ENCODE results near the gene MYLK2.
A peak's percentile ranks its signal among the peaks of the same experiment; 100 is the strongest.

The MYLK2 gene

GRCh38 chr20:31857861-31858759, 39.0 kb downstream of the MYLK2 start:
- no peak for DNase-seq (ENCODE audit: low spot score)

- no peak for DNase-seq (ENCODE audit: low spot score)
Measured at GRCh38 chr20:31858760-31859083, 39.6 kb downstream of the MYLK2 start.

DNA sequence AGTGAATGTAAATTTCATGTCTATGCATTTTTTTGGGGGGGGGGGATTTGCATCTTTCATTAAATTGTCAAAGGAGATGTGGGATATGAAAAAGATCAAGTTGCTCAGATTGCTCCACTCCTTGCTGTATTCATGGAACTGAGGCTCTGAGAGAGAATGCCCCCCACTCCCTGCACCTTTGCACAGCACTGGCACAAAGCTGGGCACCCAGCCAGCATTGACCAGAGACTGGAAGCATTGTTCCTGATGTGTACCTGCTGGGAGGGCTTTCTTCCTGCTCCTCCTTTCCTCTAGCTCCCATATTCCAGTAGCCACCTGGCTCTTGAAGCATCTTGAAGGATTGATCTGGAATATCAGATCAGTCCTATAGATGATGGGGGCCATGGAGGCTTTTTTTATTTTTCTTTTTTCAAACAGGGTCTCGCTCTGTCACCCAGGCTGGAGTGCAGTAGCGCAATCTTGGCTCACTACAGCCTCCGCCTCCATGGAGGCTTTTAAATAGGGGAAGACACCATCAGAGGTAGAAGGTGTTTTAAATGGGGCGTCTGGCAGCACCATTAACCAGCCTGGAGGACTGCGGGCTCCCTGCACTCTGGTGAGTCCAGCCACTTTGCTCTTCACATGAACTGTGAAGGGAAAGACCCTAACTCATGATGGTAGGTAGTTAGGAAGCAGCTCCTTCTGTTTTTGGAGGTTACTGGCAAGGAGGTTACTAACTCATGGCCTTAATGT, 40.3 kb downstream of the MYLK2 start:
- DNase-seq (ENCODE audit: low spot score): no peak

DNA sequence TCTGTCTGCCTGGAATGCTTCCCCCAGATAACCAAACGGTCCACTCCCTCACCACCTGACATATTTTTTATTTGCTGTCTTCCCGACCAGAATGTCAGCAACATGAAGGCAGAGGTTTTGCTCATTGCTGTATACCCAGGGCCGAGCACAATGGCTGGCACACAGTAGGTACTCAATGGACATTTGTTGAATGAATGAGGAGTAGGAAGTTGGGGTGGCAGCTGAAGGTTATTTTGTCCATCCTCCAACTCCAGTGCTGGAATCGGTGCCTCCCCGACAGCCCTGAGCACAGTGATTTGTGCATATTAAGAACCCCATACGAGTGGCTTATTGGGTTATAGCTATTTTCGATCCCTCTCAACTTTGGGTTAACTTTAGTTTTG, 40.8 kb downstream of the MYLK2 start:
- DNase-seq (ENCODE audit: low spot score): no peak

- no peak for DNase-seq (ENCODE audit: low spot score)
Measured at GRCh38 chr20:31860390-31861134, 41.4 kb downstream of the MYLK2 start.

GRCh38 chr20:31861135-31861384, 41.9 kb downstream of the MYLK2 start:
- no peak for DNase-seq (ENCODE audit: low spot score)

- peak; percentile 5 for DNase-seq (ENCODE audit: low spot score)
Measured at GRCh38 chr20:31861385-31862156, 42.4 kb downstream of the MYLK2 start.

DNA sequence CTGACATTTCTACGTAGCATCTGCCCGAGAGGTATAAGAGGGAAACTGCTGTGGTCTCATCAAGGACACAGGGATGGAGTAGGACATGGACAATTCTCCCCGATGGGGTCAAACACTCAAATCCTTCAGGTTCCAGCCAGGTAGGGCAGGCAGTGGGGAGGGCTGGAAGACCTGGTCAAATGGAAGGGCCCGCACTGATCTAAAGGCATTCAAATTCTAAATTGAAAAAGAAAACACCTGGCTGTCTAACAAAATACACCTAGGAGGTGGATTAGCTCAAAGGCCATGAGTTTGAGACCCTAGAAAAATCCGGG, 43.0 kb downstream of the MYLK2 start:
- DNase-seq (ENCODE audit: low spot score): no peak

GRCh38 chr20:31862506-31862905, 43.4 kb downstream of the MYLK2 start:
- no peak for DNase-seq (ENCODE audit: low spot score)

GRCh38 chr20:31863296-31864085, 44.3 kb downstream of the MYLK2 start:
- DNase-seq (ENCODE audit: low spot score): no peak

- no peak for DNase-seq (ENCODE audit: low spot score)
Measured at GRCh38 chr20:31864521-31865400, 45.6 kb downstream of the MYLK2 start.

DNA sequence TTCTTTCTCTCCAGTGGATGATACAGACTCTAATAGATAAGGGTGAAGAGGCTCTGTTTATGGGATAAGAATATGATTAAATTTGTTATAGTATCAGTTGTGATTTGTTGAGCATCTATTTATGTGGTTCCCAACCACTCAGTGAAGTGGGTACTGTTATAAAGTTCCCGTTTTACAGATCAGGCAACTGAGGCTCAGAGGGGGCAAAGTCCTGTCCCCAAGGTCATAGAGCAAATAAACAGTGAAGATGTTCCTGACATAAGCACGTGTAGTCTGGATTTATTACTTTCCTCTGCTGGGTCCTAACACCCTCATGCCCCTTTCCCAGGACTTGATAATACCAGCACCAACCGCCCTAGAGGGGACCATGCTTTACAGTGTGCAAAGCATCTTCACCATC, 47.1 kb downstream of the MYLK2 start:
- no peak for DNase-seq (ENCODE audit: low spot score)

DNA sequence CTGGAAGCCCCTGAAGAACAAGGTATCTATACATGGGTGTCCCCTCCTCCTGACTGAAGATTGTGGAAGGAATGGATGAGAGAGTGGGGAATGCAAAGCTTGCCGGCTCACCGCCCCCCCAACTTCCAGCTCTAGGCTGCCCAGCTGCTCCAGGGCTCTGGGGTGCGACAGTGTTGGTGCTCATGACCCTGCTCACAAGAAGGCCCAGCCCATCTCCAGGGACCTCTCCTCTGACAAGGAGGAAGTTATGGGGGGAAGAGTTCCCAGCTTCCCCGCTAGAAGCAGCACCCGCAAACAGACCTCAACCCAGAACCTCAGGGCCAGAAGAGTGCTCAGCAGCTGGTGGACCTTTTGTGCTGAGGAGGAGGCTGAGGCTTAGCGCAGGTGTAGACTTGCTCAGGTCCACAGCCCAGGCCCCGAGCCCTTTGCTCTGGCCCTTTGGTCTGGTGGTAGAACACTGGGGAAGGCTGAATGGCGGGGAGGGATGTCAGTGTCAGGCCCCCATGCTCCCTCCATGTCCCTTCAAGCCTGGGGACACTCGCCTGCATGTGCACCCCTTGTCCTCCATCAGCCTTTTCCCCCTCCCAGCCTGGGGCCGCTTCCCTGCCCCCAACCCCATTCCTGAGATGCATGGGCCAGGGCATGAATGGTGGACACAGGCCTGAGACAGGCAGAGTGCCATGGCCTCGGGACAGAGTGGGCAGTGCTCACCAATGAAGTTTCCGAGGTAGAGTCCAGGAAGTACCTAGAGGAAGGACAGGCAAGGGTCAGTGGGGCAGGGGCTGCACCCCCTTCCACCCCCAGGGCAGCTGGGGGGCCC, 49.9 kb downstream of the MYLK2 start:
- DNase-seq (ENCODE audit: low spot score): no peak

DNA sequence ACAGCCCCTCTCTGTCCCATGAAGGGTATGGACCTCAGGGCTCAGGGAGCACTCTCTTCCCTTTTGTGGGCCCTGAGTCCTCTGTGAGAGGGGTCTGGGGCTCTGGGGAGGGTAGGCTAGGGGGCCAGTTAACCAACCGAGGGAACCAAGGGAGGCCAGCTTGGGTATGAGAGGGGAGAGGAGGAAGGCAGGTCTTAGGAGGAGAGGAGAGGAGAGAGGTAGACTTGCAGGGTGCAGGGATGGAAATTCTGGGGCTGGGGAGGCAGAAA, 50.5 kb downstream of the MYLK2 start:
- DNase-seq (ENCODE audit: low spot score): no peak

DNA sequence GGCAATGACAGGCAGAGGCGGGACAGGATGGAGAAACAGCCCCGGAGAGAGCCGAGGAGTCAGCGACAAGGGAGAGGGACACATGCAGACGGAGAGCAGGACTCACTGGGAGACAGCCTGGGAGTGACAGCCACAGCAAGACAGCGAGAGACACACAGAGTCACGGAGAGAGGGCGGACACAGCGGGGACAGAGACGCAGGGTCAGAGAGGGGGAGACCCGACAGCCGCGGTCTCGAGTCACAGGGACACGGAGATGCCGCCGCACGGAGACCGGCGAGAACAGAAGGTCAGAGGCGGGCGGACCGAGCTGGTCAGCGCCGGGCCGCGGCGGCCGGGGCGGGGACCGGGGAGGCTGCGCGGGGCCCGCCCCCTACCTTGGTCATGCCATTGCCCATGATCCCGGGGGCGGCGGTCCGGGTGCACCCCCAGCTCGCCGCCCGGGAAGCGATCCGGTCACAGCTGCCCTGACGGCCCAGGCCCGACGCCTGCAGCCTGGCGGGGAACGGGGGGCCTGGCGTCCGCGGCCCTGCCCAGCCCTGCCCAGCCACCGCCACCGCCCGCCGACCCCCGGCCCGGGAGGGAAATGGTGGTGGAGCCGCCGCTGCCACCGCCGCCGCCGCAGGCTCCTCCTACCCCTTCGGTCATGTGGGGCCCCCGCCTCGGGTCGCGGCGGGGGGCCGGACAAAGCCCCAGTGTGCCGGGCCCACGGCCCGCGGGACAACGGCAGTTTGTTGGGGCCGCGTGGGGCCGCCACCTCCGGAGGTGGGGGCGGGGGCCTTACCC, 51.0 kb downstream of the MYLK2 start, which contains the start of the genes DUSP15 and TTLL9:
DUSP15 (minus strand) TSS at position 586 of the 784 bp plus-strand sequence; CDS start at position 396, 190 bp downstream.
TTLL9 (plus strand) TSS at position 693 of the 784 bp plus-strand sequence. CDS start 493 bp downstream, outside the sequence.
- no peak for DNase-seq (ENCODE audit: low spot score)

DNA sequence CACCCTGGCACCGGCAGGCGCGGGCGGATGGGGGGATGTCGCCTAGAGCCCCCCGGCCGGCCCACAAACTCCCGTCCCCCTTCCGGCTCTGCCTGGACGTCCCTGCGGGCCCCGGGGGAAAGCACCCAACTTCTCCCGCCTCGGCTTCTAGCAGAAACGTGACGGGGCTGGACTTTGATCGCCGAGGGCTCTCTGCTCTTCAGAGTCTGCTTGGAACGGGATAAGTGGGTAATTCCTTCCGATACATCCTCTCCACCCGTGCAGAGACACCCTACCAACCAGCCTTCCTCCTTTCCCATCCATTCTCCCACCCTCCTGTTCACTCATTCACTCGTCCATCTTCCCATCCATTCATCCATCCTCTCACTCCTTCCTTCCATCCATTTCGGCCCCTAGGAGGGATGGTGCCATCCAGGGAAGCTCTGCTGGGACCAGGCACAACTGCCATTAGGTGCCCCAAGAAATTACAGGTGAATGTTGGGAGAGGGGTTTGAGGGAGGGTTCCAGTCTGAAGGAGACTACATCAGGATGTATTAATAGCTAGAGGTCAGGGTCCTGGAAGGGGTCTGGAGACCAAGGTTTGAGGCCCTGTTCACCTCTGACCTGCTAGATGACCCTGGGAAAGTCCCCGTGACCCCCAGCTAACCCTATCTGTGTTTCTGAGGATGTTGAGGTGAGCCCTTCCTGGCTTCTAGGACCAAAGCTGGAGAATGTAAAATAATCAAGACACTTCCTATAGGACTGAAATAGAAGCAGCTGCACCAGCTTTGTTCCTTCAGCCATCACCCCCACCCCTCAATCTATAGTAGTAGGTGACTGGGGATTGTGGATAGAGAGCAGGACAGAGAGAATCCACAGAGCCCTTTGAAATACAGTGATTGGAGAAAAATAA, 51.8 kb downstream of the MYLK2 start:
- DNase-seq (ENCODE audit: low spot score): no peak

DNA sequence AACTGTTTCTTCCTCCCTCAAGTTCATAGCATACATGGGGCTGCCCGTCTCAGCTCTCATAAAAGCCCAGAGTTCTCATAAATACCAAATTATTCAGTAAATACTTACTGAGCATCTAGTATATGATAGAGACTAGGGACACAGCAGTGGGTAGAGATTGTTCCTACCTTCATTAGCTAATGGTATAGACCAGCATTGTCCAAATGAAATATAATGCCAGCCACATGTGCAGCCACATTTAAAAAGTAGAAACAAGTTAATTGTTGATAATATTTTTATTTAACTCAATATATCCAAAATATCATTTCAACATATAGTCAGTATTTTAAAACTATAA, 52.4 kb downstream of the MYLK2 start:
- no peak for DNase-seq (ENCODE audit: low spot score)

DNA sequence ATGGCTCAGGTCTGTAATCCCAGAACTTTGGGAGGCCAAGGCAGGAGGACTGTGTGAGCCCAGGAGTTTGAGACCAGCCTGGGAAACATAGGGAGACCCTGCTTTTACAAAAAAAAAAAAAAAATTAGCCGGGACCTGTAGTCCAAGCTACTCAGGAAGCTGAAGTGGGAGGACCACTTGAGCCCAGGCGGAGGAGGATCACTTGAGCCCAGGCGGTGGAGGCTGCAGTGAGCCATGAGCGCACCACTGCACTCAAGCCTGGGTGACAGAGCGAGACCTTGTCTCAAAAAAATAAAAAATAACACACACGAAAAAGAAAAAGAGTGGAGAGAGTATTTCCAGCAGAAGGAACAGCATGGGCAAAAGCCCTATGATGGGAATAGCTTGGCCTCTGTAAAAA, 53.2 kb downstream of the MYLK2 start:
- DNase-seq (ENCODE audit: low spot score): no peak
